RWPE1 (cell line): ENCODE data around the gene FAM83G.
"Not testable (repeated sequence)": the region's sequence is repeated elsewhere in the genome, so short reads cannot be mapped to it uniquely, and the experiment has no call there.

ENCODE experiments used
- CTCF ChIA-PET: fragments of 350-600 bp; sonication (Branson Sonifier 250); formaldehyde crosslinking; extraction: SDS; loops from one replicate; lab custom pipeline; 2021; lab: Yijun Ruan, JAX
- POLR2A ChIA-PET: fragments of 400-600 bp; formaldehyde crosslinking; extraction: SDS; loops from one replicate; lab custom pipeline; 2020; ENCODE audit warnings: antibody characterized with exemption; ENCODE audit not compliant: low non-redundant PET; lab: Yijun Ruan, JAX
- DNase-seq: peaks from one replicate; pipeline ENCODE4 v3.0.0; 2012; ENCODE audit warnings: low spot score
- H3K27ac ChIP-seq: fragments of 450-650 bp; 2 replicates; pipeline ENCODE4 v1.5.1; 2017
- TF ChIP-seq, protein P1 (sequence below): fragments of 450-650 bp; conservative IDR thresholded peaks from 2 replicates; pipeline ENCODE4 v1.5.1; 2017; ENCODE audit warnings: low read depth, mild to moderate bottlenecking

FAM83G gene

DNA sequence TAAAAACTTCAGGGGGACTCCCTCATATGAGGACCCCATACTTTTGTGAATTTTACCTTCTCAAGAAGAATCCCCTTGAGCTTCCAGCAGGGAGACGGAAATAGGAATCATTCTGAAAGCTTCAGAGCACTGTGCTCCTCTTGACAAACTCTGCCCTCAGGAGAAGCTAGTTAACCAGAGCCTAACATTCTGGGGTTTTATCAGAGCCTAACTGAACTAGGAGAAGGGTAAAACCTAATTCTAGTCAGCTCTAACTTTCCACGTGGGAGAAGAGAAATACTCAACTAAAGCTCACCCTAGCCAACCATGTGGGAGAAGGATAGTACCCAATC is 65.9 kb downstream of the FAM83G start:
- DNase-seq, result no peak
- H3K27ac ChIP-seq, result no peak overlapping the region
- ChIA-PET POLR2A (no interaction called here), CTCF (interaction anchor here (1.5 kb wide), 1 partner anchor 22 kb away, joined by 6 read pairs; no protein-coding TSS in a partner anchor)
- TF ChIP-seq, protein P1, sequence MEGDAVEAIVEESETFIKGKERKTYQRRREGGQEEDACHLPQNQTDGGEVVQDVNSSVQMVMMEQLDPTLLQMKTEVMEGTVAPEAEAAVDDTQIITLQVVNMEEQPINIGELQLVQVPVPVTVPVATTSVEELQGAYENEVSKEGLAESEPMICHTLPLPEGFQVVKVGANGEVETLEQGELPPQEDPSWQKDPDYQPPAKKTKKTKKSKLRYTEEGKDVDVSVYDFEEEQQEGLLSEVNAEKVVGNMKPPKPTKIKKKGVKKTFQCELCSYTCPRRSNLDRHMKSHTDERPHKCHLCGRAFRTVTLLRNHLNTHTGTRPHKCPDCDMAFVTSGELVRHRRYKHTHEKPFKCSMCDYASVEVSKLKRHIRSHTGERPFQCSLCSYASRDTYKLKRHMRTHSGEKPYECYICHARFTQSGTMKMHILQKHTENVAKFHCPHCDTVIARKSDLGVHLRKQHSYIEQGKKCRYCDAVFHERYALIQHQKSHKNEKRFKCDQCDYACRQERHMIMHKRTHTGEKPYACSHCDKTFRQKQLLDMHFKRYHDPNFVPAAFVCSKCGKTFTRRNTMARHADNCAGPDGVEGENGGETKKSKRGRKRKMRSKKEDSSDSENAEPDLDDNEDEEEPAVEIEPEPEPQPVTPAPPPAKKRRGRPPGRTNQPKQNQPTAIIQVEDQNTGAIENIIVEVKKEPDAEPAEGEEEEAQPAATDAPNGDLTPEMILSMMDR, result no peak

DNA sequence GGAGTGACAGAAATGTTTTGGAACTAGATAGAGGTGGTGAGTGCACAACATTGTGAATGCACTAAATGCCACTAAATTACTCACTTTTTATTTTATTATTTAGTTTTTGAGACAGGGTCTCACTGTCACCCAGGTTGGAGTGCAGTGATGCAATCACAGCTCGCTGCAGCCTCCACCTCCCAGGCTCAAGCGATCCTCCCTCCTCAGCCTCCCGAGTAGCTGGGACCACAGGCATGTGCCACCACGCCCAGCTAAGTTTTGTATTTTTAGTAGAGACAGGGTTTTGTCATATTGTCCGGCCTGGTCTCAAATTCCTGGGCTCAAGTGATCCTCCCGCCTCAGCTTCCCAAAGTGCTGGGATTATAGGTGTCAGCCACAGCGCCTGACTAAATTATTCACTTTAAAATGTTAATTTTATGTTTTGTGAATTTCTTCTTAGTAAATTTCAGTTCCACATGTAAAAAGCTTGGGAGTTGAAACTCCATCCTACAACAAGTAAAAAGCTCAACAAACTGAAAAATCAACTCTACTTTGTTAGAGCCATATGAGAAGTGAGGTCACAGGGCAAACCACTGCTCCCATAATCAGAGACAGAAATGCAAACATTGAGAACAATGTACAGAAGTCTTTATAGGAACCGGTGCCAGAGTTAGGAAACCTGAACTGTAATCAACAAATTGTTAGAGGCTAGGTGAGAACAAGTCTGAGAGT is 66.4 kb downstream of the FAM83G start:
- no peak for DNase-seq
- ChIA-PET CTCF (interaction anchor here (1.5 kb wide), 1 partner anchor 23 kb away, joined by 6 read pairs; no protein-coding TSS in a partner anchor), POLR2A (no interaction called here)

DNA sequence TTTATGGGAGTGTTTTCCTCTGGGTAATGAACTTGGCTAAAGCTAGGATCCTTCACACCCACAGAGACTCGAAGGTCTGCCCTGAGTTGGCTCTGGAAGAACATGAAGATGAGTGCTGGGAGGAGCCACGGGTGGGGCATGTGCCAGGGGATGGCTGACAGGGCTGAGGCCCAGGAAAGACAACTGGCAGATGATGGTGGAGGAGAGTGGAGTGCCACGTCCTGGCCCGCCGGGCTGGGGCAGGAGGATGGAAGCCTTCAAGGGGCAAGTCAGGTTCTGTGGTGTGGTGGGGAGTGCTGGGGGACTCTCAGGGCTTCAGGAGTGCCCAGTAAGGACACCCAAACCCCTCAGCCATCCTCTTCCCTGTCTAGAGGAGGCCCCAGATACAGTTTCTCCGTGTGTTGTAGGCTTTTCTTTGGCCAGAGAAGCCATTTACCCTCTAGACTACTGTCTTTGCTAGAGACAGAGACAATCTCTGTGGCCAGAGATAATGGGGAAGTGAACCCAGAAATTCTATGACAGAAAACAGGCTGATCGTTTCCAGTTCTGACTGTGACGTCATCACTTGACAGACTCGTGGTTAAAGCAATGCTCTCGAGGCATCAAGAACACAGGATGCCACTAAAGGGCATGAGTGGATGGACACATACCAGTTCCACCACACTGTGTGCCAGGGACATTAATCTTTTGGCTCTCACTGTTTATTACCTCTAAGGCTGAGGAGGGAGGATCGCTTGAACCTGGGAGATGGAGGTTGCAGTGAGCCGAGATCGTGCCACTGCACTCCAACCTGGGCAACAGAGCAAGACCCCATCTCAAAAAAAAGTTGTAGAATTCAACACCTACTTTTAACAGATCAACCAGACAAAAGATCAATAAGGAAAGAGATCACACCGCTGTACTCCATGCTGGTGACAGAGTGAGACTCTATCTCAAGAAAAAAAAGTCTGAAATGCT is 71.2 kb downstream of the FAM83G start:
- ChIA-PET POLR2A (no interaction called here), CTCF (no interaction called here)
- TF ChIP-seq, protein P1, result no peak
- no peak for DNase-seq
- no peak overlapping the region for H3K27ac ChIP-seq

More for the DNA sequence above, 66.4 kb downstream of the FAM83G start:
- H3K27ac ChIP-seq, result no peak overlapping the region
- TF ChIP-seq, protein P1, result no peak

DNA sequence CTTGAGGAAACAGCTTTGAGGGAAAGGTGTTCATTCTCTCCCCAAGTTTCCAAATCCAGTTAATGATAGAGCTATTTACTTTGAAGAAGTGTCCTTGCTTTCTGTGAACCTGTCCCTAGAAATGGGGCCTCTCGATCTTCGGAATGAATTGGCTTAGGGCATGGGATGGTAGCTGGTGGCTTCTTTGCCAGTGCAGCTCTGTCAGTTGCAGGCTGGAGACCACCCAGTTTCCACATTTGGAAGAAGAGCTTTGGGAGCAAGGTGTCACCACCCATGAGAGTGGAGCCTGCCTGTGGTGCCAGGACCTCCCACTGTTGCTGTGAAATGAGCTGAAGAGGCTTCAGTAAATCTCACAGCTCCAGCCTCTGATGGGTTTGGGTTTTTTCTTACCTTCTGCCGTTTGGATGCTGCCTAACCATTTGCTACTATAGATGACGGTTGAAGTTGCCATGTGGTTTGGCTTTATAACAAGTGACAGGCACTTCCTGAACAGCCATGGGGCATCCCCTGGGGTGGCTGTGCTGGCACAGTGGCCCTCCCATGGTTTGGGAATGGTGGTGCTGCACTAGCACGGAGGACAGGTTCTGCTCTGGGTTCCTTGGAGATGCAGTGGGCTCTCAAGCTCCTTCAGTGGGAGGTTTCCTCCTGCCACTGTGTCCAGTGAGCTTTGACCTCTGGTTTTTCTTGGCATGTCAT is 72.1 kb downstream of the FAM83G start:
- no peak overlapping the region for H3K27ac ChIP-seq
- POLR2A ChIA-PET, result no interaction called here
- TF ChIP-seq, protein P1, result no peak
- DNase-seq, result no peak
- CTCF ChIA-PET, result no interaction called here

DNA sequence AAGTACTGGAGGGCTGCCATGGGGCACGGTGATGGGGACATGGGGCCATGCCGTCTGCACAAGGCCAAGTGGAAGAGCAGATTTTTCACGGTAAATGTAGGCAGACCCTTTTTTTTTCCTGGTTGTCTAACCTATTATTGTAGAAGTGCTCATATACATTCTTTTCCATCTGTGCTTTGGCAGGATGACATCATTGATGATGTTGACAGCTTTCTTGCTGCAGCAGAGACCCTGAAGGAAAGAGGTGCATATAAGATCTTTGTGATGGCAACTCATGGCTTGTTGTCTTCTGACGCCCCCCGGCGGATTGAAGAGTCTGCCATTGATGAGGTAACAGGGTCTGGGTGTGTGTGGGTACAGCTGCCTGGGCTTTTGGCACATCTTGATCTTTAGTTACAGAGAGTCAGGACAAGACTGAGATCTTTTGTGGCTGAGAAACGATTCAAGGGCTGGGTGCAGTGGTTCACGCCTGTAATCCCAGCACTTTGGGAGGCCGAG is 75.9 kb downstream of the FAM83G start:
- POLR2A ChIA-PET, result no interaction called here
- no peak for DNase-seq
- H3K27ac ChIP-seq, result no peak overlapping the region
- CTCF ChIA-PET, result no interaction called here
- TF ChIP-seq, protein P1, result no peak

DNA sequence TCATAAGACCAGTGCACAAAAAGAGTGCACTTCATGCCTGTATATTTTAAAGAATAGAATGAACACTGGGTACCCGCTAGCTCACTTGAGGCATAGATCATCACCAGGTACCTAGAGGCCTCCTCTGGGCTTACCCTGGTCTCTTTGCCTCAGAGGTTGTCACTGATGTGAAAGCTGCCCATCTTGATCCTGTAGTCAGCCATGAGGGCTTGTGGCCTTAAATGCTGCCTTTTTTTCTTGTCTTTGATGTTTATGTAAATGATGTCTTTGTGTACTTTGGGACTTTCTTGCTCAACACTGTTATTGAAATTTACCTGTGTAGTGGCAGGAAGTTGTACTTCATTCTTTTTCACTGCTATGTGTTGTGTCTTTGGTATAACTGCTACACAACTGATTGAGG is 79.4 kb downstream of the FAM83G start:
- CTCF ChIA-PET, result no interaction called here
- no peak overlapping the region for H3K27ac ChIP-seq
- TF ChIP-seq, protein P1, result no peak
- no peak for DNase-seq
- POLR2A ChIA-PET, result interaction anchor here (0.7 kb wide), 1 partner anchor 18 kb away, joined by 11 read pairs; no protein-coding TSS in a partner anchor

DNA sequence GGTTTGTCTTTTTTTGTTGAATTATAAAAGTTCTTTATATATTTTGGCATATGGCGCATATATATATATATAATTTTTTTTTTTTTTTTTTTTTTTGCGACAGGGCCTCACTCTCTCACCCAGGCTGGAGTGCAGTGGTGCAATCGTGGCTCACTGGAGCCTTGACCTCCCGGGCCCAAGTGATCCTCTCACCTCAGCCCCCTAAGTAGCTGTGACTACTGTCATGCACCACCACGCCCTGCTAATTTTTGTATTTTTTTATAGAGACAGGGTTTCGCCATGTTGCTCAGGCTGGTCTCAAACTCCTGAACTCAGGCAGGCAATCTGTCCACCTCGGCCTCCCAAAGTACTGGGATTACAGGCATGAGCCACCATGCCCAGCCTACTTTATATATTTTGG is 82.0 kb downstream of the FAM83G start:
- DNase-seq, POLR2A ChIA-PET, H3K27ac ChIP-seq, CTCF ChIA-PET: not testable (repeated sequence)
